Measurements from ENCODE around the gene ACRBP. TPM values are rescaled to one million over a fixed set of nuclear protein-coding genes. Genes with fewer than 3 reads are reported as not detected.

Gene ACRBP
- total RNA-seq, 1 donor: not detected

- H3K4me3 ChIP-seq (ENCODE audit: low read depth, low read length): no peak overlapping the region
- no peak for DNase-seq (ENCODE audit: low read depth)
- TF ChIP-seq CTCF (IDR thresholded peaks at IDR 0.05; ENCODE audit: insufficient read depth, low read depth, low read length): no peak
These were observed 11.8 kb downstream of the ACRBP start for GRCh38 chr12:6635375-6635855.

DNA sequence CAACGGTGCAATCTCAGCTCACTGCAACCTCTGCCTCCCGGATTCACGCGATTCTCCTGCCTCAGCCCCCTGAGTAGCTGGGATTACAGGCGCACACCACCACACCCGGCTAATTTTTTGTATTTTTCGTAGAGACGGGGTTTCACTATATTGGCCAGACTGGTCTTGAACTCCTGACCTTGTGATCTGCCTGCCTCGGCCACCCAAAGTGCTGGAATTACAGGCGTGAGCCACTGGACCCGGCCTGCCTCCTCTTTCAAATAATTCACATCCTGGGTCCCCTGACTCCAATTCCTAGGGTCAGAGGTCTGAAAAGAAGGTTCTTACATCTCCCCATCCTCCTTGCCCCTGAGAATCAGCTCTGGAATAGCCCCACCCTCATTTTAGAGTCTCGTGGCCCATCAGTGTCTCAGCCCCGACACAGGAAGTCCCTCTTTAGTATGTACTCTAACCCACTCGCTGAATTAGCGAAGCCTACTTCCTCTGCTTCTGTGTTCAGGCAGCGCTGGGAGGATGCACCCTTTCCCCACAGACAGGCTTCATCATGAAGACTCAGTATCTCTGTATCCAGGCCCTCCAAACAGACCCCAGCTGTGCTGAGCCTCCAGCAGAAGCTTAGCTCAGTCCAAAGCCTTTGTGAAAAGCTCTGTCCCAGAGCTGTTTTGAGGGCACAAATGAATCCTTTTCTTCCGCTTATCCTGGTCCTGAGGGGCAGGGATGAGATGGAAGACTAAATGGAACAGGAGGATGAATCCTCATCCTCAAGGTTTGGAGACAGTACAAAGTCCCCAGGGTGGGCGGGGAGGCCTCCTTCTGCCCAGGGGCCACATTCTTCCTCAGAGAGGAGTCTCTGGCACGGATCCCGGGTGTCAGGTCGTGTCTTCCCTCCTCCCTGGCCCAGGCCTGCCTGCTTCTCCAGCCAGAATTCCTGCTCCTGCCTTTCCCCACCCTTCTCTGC is 14.9 kb downstream of the ACRBP start:
- no peak for TF ChIP-seq CTCF (IDR thresholded peaks at IDR 0.05; ENCODE audit: insufficient read depth, low read depth, low read length)
- no peak for DNase-seq (ENCODE audit: low read depth)
- no peak overlapping the region for H3K4me3 ChIP-seq (ENCODE audit: low read depth, low read length)

GRCh38 chr12:6631549-6631961 is 15.7 kb downstream of the ACRBP start:
- no peak overlapping the region for H3K4me3 ChIP-seq (ENCODE audit: low read depth, low read length)
- no peak for DNase-seq (ENCODE audit: low read depth)
- TF ChIP-seq CTCF (IDR thresholded peaks at IDR 0.05; ENCODE audit: insufficient read depth, low read depth, low read length): no peak

DNA sequence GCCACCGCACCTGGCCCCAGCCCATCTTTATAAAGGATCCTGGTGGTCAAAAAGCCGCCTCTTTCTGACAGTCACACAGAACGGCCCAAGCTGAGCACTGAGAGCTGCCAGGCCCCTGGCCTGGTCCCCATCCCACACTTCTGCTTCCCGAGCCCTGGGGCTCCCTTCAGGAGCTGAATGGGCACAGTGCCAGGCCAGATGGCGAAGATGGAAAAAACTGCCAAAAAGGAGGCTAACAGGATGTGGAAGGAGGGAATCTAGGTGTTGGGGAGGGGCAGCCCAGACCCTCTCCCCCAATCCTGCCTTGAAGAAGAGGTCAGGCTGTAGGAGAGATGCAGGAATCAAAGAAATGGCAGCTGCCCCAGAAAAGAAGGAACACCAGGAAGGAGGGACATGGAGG is 16.5 kb downstream of the ACRBP start:
- DNase-seq (ENCODE audit: low read depth): no peak
- no peak for TF ChIP-seq CTCF (IDR thresholded peaks at IDR 0.05; ENCODE audit: insufficient read depth, low read depth, low read length)
- H3K4me3 ChIP-seq (ENCODE audit: low read depth, low read length): no peak overlapping the region

GRCh38 chr12:6627616-6628015 is 19.6 kb downstream of the ACRBP start:
- TF ChIP-seq CTCF (IDR thresholded peaks at IDR 0.05; ENCODE audit: insufficient read depth, low read depth, low read length): no peak
- H3K4me3 ChIP-seq (ENCODE audit: low read depth, low read length): no peak overlapping the region
- DNase-seq (ENCODE audit: low read depth): no peak

DNA sequence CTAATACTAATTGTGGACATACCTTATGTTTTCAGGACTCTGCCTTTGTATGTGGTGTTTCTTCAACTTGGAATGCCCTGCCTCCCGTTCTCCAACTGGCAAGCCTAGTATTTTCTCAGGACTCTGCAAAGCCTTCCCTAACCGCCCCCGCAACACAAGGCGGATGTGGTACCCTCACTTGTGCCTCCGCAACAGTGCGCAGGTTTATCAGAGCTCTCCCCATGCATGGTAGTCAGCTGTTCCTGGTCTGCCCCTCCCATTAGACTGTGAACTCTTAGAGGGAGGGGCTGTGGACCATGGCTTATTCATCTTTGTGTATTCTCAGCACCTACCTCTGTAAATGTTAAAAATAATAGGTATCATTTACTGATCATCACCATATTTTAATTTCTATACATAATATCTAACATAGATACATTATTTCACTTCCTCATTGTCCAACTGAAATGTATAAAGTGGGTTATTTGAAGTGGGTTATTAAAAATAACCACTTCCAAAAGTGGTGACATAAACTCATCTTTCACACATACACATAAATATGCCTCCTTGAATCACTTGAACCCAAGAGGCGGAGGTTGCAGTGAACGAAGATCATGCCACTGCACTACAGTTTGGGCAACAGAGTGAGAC is 20.5 kb downstream of the ACRBP start:
- TF ChIP-seq CTCF (IDR thresholded peaks at IDR 0.05; ENCODE audit: insufficient read depth, low read depth, low read length): no peak
- DNase-seq (ENCODE audit: low read depth): no peak
- no peak overlapping the region for H3K4me3 ChIP-seq (ENCODE audit: low read depth, low read length)

Measured in fibroblast of villous mesenchyme (primary cell).